K562 (cell line): Measurements from ENCODE around the gene KISS1. TPM values are rescaled to one million over a fixed set of nuclear protein-coding genes. Genes with fewer than 3 reads are reported as not detected.

ENCODE experiments used
- ARID1B ChIP-seq: fragments of 450-650 bp; IDR thresholded peaks from 2 replicates; pipeline ENCODE4 v1.6.1; 2016; ENCODE audit warnings: antibody characterized with exemption, mild to moderate bottlenecking, inconsistent platforms
- CHD2 ChIP-seq: IDR thresholded peaks from 2 replicates; pipeline ENCODE4 v1.6.1; 2011; ENCODE audit warnings: low read depth, low read length
- CUX1 ChIP-seq: fragments of 200-800 bp; sonication (Bioruptor generic); IDR thresholded peaks from 2 replicates; pipeline ENCODE4 v1.6.1; 2016; ENCODE audit warnings: missing genetic modification characterization, missing compliant biosample characterization
- EHMT2 ChIP-seq: fragments of 450-650 bp; IDR thresholded peaks from 2 replicates; pipeline ENCODE4 v1.6.1; 2018; ENCODE audit warnings: antibody characterized with exemption
- ELK1 ChIP-seq: sonication (generic); formaldehyde crosslinking; IDR thresholded peaks from 2 replicates; pipeline ENCODE4 v1.8.1; 2022; ENCODE audit warnings: missing genetic modification reagents
- EZH2 ChIP-seq: IDR thresholded peaks from 2 replicates; pipeline ENCODE4 v1.6.1; 2012; ENCODE audit warnings: low read depth, mild to moderate bottlenecking, inconsistent platforms, low read length, borderline replicate concordance
- KLF10 ChIP-seq: fragments of 250-450 bp; sonication (Bioruptor Pico); IDR thresholded peaks from 2 replicates; pipeline ENCODE4 v1.6.1; 2021; ENCODE audit warnings: matching md5 sums
- KLF6 ChIP-seq: fragments of 250-450 bp; sonication (Bioruptor Pico); IDR thresholded peaks from 2 replicates; pipeline ENCODE4 v1.4.0; 2020; ENCODE audit warnings: mild to moderate bottlenecking, moderate library complexity, borderline replicate concordance
- MEF2D ChIP-seq: conservative IDR thresholded peaks from 2 replicates; pipeline ENCODE4 v1.6.1; 2016; ENCODE audit warnings: low read depth, missing genetic modification characterization, missing compliant biosample characterization
- OTX1 ChIP-seq: fragments of 450-650 bp; formaldehyde crosslinking; IDR thresholded peaks from 2 replicates; pipeline ENCODE4 v1.4.0; 2022; ENCODE audit warnings: mild to moderate bottlenecking
- PYGO2 ChIP-seq: fragments of 450-650 bp; IDR thresholded peaks from 2 replicates; pipeline ENCODE4 v1.6.1; 2016; ENCODE audit warnings: mild to moderate bottlenecking, missing genetic modification characterization, moderate library complexity, missing compliant biosample characterization
- SAFB2 ChIP-seq: fragments of 200-400 bp; formaldehyde crosslinking; IDR thresholded peaks from 2 replicates; pipeline ENCODE4 v1.6.1; 2018; ENCODE audit warnings: borderline replicate concordance, low read length, low read depth, moderate library complexity; ENCODE audit not compliant: severe bottlenecking
- TAF15 ChIP-seq: fragments of 200-400 bp; formaldehyde crosslinking; IDR thresholded peaks from 2 replicates; pipeline ENCODE4 v1.6.1; 2017; ENCODE audit warnings: mild to moderate bottlenecking, low read depth, low read length, moderate library complexity
- TFE3 ChIP-seq: fragments of 450-650 bp; formaldehyde crosslinking; IDR thresholded peaks from 2 replicates; pipeline ENCODE4 v1.4.0; 2020; ENCODE audit warnings: mild to moderate bottlenecking, mixed read lengths
- ZFPM2 ChIP-seq: fragments of 250-450 bp; sonication (Bioruptor Pico); IDR thresholded peaks from 2 replicates; pipeline ENCODE4 v1.5.1; 2022; ENCODE audit warnings: mild to moderate bottlenecking
- ZFX ChIP-seq: sonication (generic); formaldehyde crosslinking; IDR thresholded peaks from 2 replicates; pipeline ENCODE4 v1.8.0; 2022; ENCODE audit warnings: mild to moderate bottlenecking, missing genetic modification reagents, moderate library complexity
- ZNF121 ChIP-seq: sonication (generic); formaldehyde crosslinking; conservative IDR thresholded peaks from 2 replicates; pipeline ENCODE4 v1.8.0; 2022; ENCODE audit warnings: missing genetic modification reagents
- ZNF197 ChIP-seq: fragments of 200-800 bp; sonication (Bioruptor generic); IDR thresholded peaks from 2 replicates; pipeline ENCODE4 v1.6.1; 2016; ENCODE audit warnings: low read depth, missing genetic modification characterization, missing compliant biosample characterization
- ZNF444 ChIP-seq: fragments of 250-450 bp; sonication (Bioruptor Pico); IDR thresholded peaks from 2 replicates; pipeline ENCODE4 v1.4.0; 2020; ENCODE audit warnings: mild to moderate bottlenecking, moderate library complexity
- ZNF507 ChIP-seq: conservative IDR thresholded peaks from 2 replicates; pipeline ENCODE4 v1.6.1; 2017; ENCODE audit warnings: missing genetic modification characterization, missing compliant biosample characterization
- ZNF512 ChIP-seq: IDR thresholded peaks from 2 replicates; pipeline ENCODE4 v1.6.1; 2016; ENCODE audit warnings: missing genetic modification characterization, missing compliant biosample characterization
- polyA plus RNA-seq, 8 experiments: library from polyadenylated mRNA; depleted of rRNA in 4 of 8; stranded (reverse) in 5 of 8; unstranded in 3 of 8; fragments of >200 nt; fragmentation: Nextera tagmentation in 2 of 8; fragmentation: Illumina TruSeq in 1 of 8; extraction: Ambion mirVana in 2 of 8; extraction: Trizol in 1 of 8; gene quantifications; 2 replicates each; pipeline versions ENCODE4 v1.2.1 to v1.2.3, GENCODE V29; 2011 to 2014; ENCODE audit warnings: inconsistent platforms in 1 of 8, missing spikeins in 1 of 8
- total RNA-seq, 7 experiments: library from RNA; depleted of rRNA in 6 of 7; stranded (reverse); fragments of >200 nt in 6 of 7; fragmentation: Illumina TruSeq in 2 of 7; extraction: Trizol in 2 of 7; gene quantifications; 2 replicates each; pipeline versions ENCODE4 v1.2.1 to v1.2.3, GENCODE V29; 2011 to 2021; ENCODE audit warnings: low replicate concordance in 1 of 7

KISS1 gene
- total and polyA plus RNA-seq, 9 of the 15 experiments (the other 6 are each of a cell fraction or from before 2014, with no cell fraction given), result 0.31 TPM; not detected in 8

GRCh38 chr1:204177133-204177532 lies 19.2 kb downstream of the KISS1 start (continued):
- TF ChIP-seq KLF10 (no peak), PYGO2 (no peak), MEF2D (tag) (0 out of 2 replicates have a peak, but pooled peaks have one; percentile 28), CUX1 (CRISPR knock-in tag) (no peak; the same call in 1 of the 2 replicates), ZNF512 (tag) (no peak), ARID1B (peak; percentile 93), ZFPM2 (no peak), ELK1 (CRISPR knock-in tag) (no peak), ZNF507 (tag) (no peak), ZNF197 (0 out of 2 replicates have a peak, but pooled peaks have one; percentile 77), ZFX (CRISPR knock-in tag) (no peak), TAF15 (no peak), EZH2 (no peak), ZNF444 (CRISPR knock-in tag) (no peak), EHMT2 (no peak), CHD2 (no peak), TFE3 (CRISPR knock-in tag) (no peak), SAFB2 (no peak), ZNF121 (CRISPR knock-in tag) (no peak), KLF6 (CRISPR knock-in tag) (peak; percentile 54; the same call in 1 of the 2 replicates), OTX1 (CRISPR knock-in tag) (peak; percentile 65)
